ENCODE measurements around the gene FHL5.

- TF ChIP-seq CTCF (IDR thresholded peaks at IDR 0.05) (no peak), POLR2A (IDR thresholded peaks at IDR 0.05) (no peak)
Observed at GRCh38 chr6:96624957-96625356, 62.0 kb downstream of the FHL5 start.
